Aorta (tissue), 5 donors: ENCODE data around the gene PRKCE. TPM values are rescaled to one million over a fixed set of nuclear protein-coding genes. Genes with fewer than 3 reads are reported as not detected.

Experiments used
- ATAC-seq: fragments of 200-7000 bp; cut with Tn5 transposase; one replicate; pipeline ENCODE4 v1.9.1; 2022; ENCODE audit warnings: moderate library complexity; ENCODE audit not compliant: low FRiP score
- DNase-seq, 2 donors: peaks; one replicate each; pipeline ENCODE4 v3.0.0-alpha.2; 2020
- H3K27ac ChIP-seq, 2 donors: one replicate each; pipeline ENCODE4 v1.5.1; 2013; ENCODE audit warnings: low read length in 2 of 2, mild to moderate bottlenecking in 2 of 2, moderate library complexity in 2 of 2, control low read depth in 1 of 2, inconsistent platforms in 1 of 2, low read depth in 1 of 2
- H3K27me3 ChIP-seq, 2 donors: one replicate each; pipeline ENCODE4 v1.6.1; 2013; ENCODE audit warnings: control low read depth in 1 of 2, low read length in 1 of 2, mild to moderate bottlenecking in 1 of 2, moderate library complexity in 1 of 2; ENCODE audit not compliant: insufficient read depth in 2 of 2, control insufficient read depth in 1 of 2
- H3K36me3 ChIP-seq, 2 donors: one replicate each; pipeline ENCODE4 v1.6.1; 2013; ENCODE audit warnings: control low read depth in 1 of 2, low read length in 1 of 2, mild to moderate bottlenecking in 1 of 2; ENCODE audit not compliant: insufficient read depth in 2 of 2, control insufficient read depth in 1 of 2
- H3K4me1 ChIP-seq, 2 donors: one replicate each; pipeline ENCODE4 v1.6.1; 2013; ENCODE audit warnings: low read length in 2 of 2, control low read depth in 1 of 2, mild to moderate bottlenecking in 1 of 2, moderate library complexity in 1 of 2; ENCODE audit not compliant: insufficient read depth in 2 of 2, control insufficient read depth in 1 of 2
- H3K4me3 ChIP-seq, 2 donors: one replicate each; pipeline ENCODE4 v1.5.1; 2013; ENCODE audit warnings: low read length in 2 of 2, control low read depth in 1 of 2, mild to moderate bottlenecking in 1 of 2
- H3K9me3 ChIP-seq: one replicate; pipeline ENCODE4 v1.6.1; 2013; ENCODE audit warnings: mild to moderate bottlenecking, low read length; ENCODE audit not compliant: control insufficient read depth
- WGBS, 2 donors: extraction: QIAGEN DNeasy Blood & Tissue Kit; methylation state at CpG; one replicate each; pipeline ENCODE4 v1.1.7; 2013; 5-methylcytosine and 5-hydroxymethylcytosine counted together
- intact Hi-C, 2 donors: fragments of 100-400 bp; cut with DNase I; formaldehyde crosslinking; loops; one replicate each; pipeline versions ENCODE4 v1.14.2 to v1.15.0; 2022
- polyA plus RNA-seq, 2 donors: library from polyadenylated mRNA; stranded (reverse); fragments of 200-250 nt; gene quantifications; one replicate each; pipeline ENCODE4 v1.2.3, GENCODE V29; 2013
- total RNA-seq, 2 donors: library from RNA; stranded (reverse); fragmentation: NEBNext Ultra II Directional; extraction: Animal tissue kit (Norgen Biotek cat#: 25700); gene quantifications; one replicate each; pipeline ENCODE4 v1.2.1, GENCODE V29; 2021
- donor health status: healthy with polysubstance abuse.
- donor health status: Bipolar disorder and iron deficiency.
- donor health status: DM: no; HTN: no; CAD: no.
- donor health status: DM: no; HTN: no; CAD: no.
- donor health status: DM: yes; HTN: yes; CAD: no.

PRKCE gene
- total and polyA plus RNA-seq, 4 donors = 1.5 to 23.8 (median 11.2) TPM

DNA sequence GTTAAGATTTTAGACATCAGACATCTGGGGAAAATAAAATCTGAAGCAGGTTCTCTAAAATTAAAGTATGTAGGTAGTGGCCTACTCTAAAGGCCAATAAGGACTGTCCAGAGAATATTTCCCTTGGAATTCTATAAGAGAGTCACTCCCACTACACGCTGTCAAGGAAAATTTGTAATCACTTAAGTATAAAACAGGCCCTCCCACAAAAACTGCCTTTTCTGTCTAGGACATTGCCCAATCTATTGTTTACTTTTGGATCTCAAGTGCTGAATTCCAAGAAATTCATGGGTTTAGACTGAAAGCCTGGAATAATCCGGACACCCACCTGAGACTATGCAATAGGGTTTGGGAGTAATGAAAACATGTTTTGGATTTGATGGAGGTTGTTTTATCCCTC, 38.7 kb upstream of the PRKCE start:
- H3K9me3 ChIP-seq = no peaks in the 10 kb centered on the region
- H3K4me3 ChIP-seq = no peak overlapping the region
- no peaks in the 10 kb centered on the region for H3K36me3 ChIP-seq
- ATAC-seq (no peak), DNase-seq (no peak)
- intact Hi-C loops = no loop called here
- H3K27me3 ChIP-seq = no peaks in the 10 kb centered on the region
- whole genome bisulfite sequencing, 2 donors = 65 to 72% methylated on average over 2 of the region's 2 CpGs
- H3K4me1 ChIP-seq = peaks cover 0 to 4% of the 10 kb centered on the region in 2 donors
- H3K27ac ChIP-seq = no peak overlapping the region

DNA sequence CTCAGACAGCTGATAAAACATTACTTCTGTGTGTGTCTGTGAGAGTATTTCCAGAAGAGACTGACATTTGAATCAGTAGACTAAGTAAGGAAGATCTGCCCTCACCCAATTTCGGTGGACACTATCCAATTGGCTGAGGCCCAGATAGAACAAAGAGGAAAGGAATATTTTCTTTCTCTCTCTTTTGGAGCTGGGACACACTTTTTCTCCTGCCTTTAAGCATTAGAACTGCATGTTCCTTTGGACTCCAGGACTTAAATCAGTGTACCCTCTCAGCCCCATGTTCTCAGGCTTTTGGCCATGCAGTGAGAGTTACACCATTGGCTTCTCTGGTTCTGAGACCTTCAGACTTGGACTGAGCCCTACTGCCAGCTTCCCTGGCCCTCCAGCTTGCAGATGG, 37.1 kb upstream of the PRKCE start:
- Histone ChIP-seq H3K27me3 (no peaks in the 10 kb centered on the region), H3K4me3 (no peak overlapping the region), H3K9me3 (no peaks in the 10 kb centered on the region), H3K27ac (no peak overlapping the region), H3K4me1 (peaks cover 0 to 4% of the 10 kb centered on the region in 2 donors), H3K36me3 (no peaks in the 10 kb centered on the region)
- DNase-seq (no peak), ATAC-seq (no peak)
- intact Hi-C loops = no loop called here
- 23 to 42% methylated on average over 1 of the region's 1 CpG for WGBS, 2 donors

DNA sequence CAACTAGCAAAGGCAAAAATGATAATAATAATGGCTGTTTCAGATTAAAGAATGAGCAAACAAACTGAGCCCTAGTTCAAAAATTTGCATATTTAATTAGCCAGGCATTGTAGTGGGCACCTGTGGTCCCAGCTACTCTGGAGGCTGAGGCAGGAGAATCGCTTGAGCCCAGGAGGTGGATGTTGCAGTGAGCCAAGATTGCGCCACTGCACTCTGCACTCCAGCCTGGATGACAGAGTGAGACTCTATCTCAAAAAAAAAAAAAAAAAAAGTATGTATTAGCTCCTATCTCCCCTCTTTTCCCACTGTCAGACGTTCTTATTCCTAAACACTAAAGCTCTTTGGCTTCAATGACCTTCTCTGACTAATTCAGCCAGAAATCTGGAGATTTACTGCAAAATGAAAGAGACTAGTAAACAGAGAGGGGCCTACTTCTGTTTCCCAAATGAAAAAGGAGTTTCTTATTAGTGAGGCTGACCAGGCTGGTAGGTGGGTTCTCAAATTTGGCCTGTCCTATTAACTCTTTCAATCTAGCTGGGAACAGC, 36.5 kb upstream of the PRKCE start:
- H3K36me3 ChIP-seq = no peaks in the 10 kb centered on the region
- intact Hi-C loops = no loop called here
- DNase-seq (no peak), ATAC-seq (no peak)
- no peaks in the 10 kb centered on the region for H3K9me3 ChIP-seq
- H3K27me3 ChIP-seq = no peaks in the 10 kb centered on the region
- WGBS, 2 donors = 82 to 83% methylated on average over 3 of the region's 3 CpGs
- H3K27ac ChIP-seq = no peak overlapping the region
- no peak overlapping the region for H3K4me3 ChIP-seq
- H3K4me1 ChIP-seq = peaks cover 0 to 4% of the 10 kb centered on the region in 2 donors

GRCh38 chr2:45616658-45617411, 34.6 kb upstream of the PRKCE start:
- Histone ChIP-seq H3K36me3 (no peaks in the 10 kb centered on the region), H3K9me3 (no peaks in the 10 kb centered on the region), H3K4me1 (peaks cover 0 to 4% of the 10 kb centered on the region in 2 donors), H3K4me3 (no peak overlapping the region), H3K27me3 (no peaks in the 10 kb centered on the region), H3K27ac (no peak overlapping the region)
- DNase-seq = no peak
- intact Hi-C loops = no loop called here
- 26 to 39% methylated on average over 4 of the region's 4 CpGs for WGBS, 2 donors
- ATAC-seq = no peak

DNA sequence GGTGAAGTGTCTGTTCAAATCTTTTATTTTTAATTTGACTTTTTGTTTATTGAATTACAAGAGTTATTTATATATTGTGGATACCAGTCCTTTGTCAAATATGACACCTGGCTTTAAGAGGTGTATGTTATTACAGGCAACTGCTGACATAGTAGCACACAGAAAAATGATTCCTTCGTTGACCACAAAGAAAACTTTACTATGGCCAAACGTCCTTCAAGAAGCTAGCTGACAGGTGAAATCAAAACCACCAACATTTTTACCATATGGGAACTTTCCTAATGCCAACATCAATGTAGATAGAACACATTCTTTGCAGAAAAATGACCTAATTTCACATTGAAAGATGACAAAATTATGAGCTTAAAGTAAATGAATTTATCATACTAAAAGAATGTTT, 34.0 kb upstream of the PRKCE start:
- H3K4me3 ChIP-seq = no peak overlapping the region
- intact Hi-C loops = no loop called here
- H3K36me3 ChIP-seq = no peaks in the 10 kb centered on the region
- ATAC-seq = no peak
- no peaks in the 10 kb centered on the region for H3K9me3 ChIP-seq
- H3K27me3 ChIP-seq = no peaks in the 10 kb centered on the region
- 49 to 54% methylated on average over 2 of the region's 2 CpGs for WGBS, 2 donors
- DNase-seq = no peak
- H3K4me1 ChIP-seq = peaks cover 0 to 4% of the 10 kb centered on the region in 2 donors
- H3K27ac ChIP-seq = no peak overlapping the region

DNA sequence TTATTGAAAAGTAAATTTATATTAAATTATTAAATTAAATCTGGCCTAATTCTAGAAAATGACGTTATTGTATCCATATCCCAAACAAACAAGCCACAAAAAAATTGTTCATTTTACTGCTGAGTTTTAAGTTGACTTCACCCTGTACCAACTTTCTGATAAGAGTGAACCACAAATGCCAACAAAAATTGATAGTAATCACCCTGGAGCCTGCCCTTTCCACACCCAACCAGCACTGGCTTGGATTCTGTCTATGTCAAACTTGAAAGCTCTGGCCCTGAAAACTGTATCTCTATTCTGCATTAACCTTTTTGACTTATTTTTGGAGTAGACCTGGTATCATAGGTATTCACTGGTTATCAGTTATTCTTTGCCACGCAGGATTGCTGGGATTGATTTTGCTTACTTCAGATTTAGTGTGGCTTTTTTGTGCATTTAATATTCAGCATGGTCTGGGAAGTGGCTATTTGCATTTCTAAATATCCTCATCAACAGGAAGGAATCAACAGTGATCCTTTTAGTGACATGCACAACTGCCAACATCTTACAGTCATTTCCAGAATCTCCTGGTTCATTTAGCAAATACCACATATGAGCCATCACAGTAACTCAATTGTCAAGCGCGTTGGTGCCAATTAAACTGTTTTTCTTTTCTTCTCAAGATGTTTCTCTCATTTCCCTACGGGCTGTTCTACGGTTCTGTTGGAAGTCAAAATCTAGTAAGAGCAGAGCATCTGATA, 29.0 kb upstream of the PRKCE start:
- Histone ChIP-seq H3K27me3 (no peaks in the 10 kb centered on the region), H3K4me1 (no peaks in the 10 kb centered on the region), H3K9me3 (no peaks in the 10 kb centered on the region), H3K4me3 (no peak overlapping the region), H3K36me3 (no peaks in the 10 kb centered on the region), H3K27ac (no peak overlapping the region)
- WGBS, 2 donors = 59 to 72% methylated on average over 6 of the region's 6 CpGs
- intact Hi-C loops = no loop called here
- DNase-seq (no peak), ATAC-seq (no peak)

DNA sequence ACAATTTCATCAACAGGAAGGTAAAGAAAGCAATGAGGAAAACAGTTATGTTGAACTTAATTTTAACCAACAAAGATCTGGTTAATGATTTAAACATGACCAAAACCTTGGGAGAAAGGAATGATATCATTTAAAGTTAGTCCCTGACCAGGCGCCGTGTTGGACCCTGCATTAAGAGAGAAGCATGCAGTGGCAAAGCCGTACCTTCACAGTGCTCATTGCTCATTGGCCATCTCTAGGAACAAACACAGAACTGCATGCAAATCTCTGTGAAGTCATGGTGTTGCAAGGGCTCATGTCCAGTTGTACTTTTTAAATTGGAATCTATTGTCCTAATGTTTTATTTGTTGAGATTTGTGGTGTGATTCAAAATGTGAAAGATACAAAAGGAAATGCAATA, 28.4 kb upstream of the PRKCE start:
- Histone ChIP-seq H3K36me3 (no peaks in the 10 kb centered on the region), H3K4me1 (no peaks in the 10 kb centered on the region), H3K27ac (no peak overlapping the region), H3K4me3 (no peak overlapping the region), H3K27me3 (no peaks in the 10 kb centered on the region), H3K9me3 (no peaks in the 10 kb centered on the region)
- DNase-seq (no peak), ATAC-seq (no peak)
- intact Hi-C loops = no loop called here
- 74 to 85% methylated on average over 3 of the region's 3 CpGs for whole genome bisulfite sequencing, 2 donors

DNA sequence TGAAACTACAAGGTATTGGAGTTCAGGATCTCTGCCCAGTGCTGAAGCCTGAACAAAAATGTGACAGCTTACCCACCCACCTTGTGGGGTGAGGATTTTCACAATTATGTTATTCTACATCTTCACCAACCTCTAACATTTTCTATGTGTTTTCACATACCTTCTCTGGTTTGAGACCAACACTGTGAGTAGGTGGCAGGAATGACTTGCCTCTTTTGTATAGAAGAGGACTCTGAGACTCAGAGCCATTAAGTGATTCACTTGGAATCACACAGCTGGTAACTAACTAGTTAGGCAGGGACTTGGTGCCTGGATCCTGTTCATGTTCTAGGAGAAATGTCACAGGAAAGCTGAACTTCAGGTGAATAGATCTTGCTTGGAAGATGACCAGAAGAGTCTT, 25.7 kb upstream of the PRKCE start:
- Histone ChIP-seq H3K4me3 (no peak overlapping the region), H3K36me3 (no peaks in the 10 kb centered on the region), H3K27me3 (no peaks in the 10 kb centered on the region), H3K27ac (no peak overlapping the region), H3K9me3 (no peaks in the 10 kb centered on the region), H3K4me1 (no peaks in the 10 kb centered on the region)
- DNase-seq (no peak), ATAC-seq (no peak)
- intact Hi-C loops = no loop called here
